ENCODE data around the gene CTNND2. TPM values are rescaled to one million over a fixed set of nuclear protein-coding genes. Genes with fewer than 3 reads are reported as not detected.

Gene CTNND2
- polyA plus RNA-seq, 1 of the 3 experiments (the other 2 are of a cell fraction) = not detected

DNA sequence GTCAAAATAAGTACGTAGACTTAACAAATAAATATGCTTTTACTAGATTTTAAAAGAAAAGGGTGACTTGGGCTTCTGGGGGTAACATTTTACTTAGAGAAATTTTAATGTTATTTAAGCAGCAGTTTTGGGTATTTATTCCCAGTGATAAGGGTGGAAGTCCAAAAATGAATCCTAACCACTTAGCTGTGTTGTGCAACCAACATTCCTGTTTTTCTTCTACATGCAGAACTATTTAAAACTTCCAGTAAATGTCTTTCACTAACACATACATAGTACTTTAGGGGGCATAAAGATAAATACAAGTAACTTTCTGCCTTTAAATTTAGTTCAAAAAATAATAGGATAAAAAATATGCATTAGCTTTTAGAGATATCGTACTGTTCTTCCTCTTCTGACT lies 436.7 kb downstream of the CTNND2 start:
- Histone ChIP-seq H4K20me1 (ENCODE audit: insufficient read depth) (no peaks in the 10 kb centered on the region), H3K9ac (no peak overlapping the region), H3K27me3 (ENCODE audit: insufficient read depth) (no peaks in the 10 kb centered on the region), H3K27ac (ENCODE audit: low read depth in 2 of 2, low read length in 1 of 2) (no peak overlapping the region), H3K4me2 (no peak overlapping the region), H3F3A (replicated peaks; ENCODE audit: insufficient read depth) (no peaks in the 10 kb centered on the region), H3K79me2 (ENCODE audit: insufficient read depth) (no peaks in the 10 kb centered on the region), H3K4me3 (ENCODE audit: low read depth in 2 of 2, low read length in 1 of 2) (no peak overlapping the region), H3K36me3 (replicated peaks in 1 of 2; ENCODE audit: control insufficient read depth in 1 of 2, insufficient read depth in 2 of 2, low read length in 1 of 2) (no peaks in the 10 kb centered on the region), H3K4me1 (ENCODE audit: control insufficient read depth in 1 of 2, insufficient read depth in 2 of 2, low read depth in 1 of 2, low read length in 1 of 2) (no peaks in the 10 kb centered on the region), H2AFZ (ENCODE audit: low read depth) (no peak overlapping the region), H3K9me3 (no peaks in the 10 kb centered on the region), H3K9me2 (no peaks in the 10 kb centered on the region)
- CTCF ChIA-PET = no interaction called here
- 39% methylated on average over 2 of the region's 2 CpGs for WGBS (ENCODE audit: low lambda C conversion rate)
- TF ChIP-seq USF1 (IDR thresholded peaks at IDR 0.05; ENCODE audit: borderline replicate concordance, low read depth) = no peak
- TF ChIP-seq MEF2A (IDR thresholded peaks at IDR 0.05; ENCODE audit: borderline replicate concordance, low read depth) = no peak
- no peak for TF ChIP-seq NFIC (IDR thresholded peaks at IDR 0.05; ENCODE audit: borderline replicate concordance)
- TF ChIP-seq, protein P1, sequence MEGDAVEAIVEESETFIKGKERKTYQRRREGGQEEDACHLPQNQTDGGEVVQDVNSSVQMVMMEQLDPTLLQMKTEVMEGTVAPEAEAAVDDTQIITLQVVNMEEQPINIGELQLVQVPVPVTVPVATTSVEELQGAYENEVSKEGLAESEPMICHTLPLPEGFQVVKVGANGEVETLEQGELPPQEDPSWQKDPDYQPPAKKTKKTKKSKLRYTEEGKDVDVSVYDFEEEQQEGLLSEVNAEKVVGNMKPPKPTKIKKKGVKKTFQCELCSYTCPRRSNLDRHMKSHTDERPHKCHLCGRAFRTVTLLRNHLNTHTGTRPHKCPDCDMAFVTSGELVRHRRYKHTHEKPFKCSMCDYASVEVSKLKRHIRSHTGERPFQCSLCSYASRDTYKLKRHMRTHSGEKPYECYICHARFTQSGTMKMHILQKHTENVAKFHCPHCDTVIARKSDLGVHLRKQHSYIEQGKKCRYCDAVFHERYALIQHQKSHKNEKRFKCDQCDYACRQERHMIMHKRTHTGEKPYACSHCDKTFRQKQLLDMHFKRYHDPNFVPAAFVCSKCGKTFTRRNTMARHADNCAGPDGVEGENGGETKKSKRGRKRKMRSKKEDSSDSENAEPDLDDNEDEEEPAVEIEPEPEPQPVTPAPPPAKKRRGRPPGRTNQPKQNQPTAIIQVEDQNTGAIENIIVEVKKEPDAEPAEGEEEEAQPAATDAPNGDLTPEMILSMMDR (IDR thresholded peaks at IDR 0.05) = no peak
- TF ChIP-seq FOXM1 (IDR thresholded peaks at IDR 0.05; ENCODE audit: low read depth) = no peak
- no peak for TF ChIP-seq FOXJ3 (CRISPR knock-in tag; IDR thresholded peaks at IDR 0.05)
- TF ChIP-seq EZH2phosphoT487 (IDR thresholded peaks at IDR 0.05; ENCODE audit: borderline replicate concordance, low read depth) = no peak
- TF ChIP-seq USF2 (IDR thresholded peaks at IDR 0.05; ENCODE audit: borderline replicate concordance, low read depth, low read length) = no peak
- DNase-seq = no peak
- POLR2A ChIA-PET = no interaction called here

DNA sequence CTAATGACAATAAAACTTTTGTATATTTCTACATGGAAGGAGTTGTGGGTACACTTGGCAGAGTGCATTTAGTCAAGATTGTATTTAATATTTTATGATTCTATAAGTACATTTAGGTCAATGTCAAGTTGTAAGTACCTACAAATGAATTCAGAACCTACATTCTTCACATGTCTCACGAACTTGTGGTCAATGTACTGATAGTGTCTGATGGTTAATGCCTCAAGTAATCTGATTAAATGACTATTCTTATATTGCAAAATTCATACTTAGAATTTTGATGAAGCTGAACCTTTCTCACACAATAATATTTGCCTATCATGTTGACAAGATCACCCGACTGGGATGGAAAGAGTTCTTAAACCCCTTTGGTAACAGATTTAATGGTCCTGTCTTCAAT lies 444.5 kb downstream of the CTNND2 start:
- Histone ChIP-seq H3K9me2 (no peaks in the 10 kb centered on the region), H2AFZ (ENCODE audit: low read depth) (no peak overlapping the region), H4K20me1 (ENCODE audit: insufficient read depth) (no peaks in the 10 kb centered on the region), H3K4me3 (ENCODE audit: low read depth in 2 of 2, low read length in 1 of 2) (no peak overlapping the region), H3F3A (replicated peaks; ENCODE audit: insufficient read depth) (no peaks in the 10 kb centered on the region), H3K27ac (ENCODE audit: low read depth in 2 of 2, low read length in 1 of 2) (no peak overlapping the region), H3K79me2 (ENCODE audit: insufficient read depth) (no peaks in the 10 kb centered on the region), H3K4me2 (no peak overlapping the region), H3K9me3 (no peaks in the 10 kb centered on the region), H3K36me3 (replicated peaks in 1 of 2; ENCODE audit: control insufficient read depth in 1 of 2, insufficient read depth in 2 of 2, low read length in 1 of 2) (no peaks in the 10 kb centered on the region), H3K4me1 (ENCODE audit: control insufficient read depth in 1 of 2, insufficient read depth in 2 of 2, low read depth in 1 of 2, low read length in 1 of 2) (no peaks in the 10 kb centered on the region), H3K9ac (no peak overlapping the region), H3K27me3 (ENCODE audit: insufficient read depth) (no peaks in the 10 kb centered on the region)
- DNase-seq = no peak
- CTCF ChIA-PET = no interaction called here
- TF ChIP-seq REST (IDR thresholded peaks at IDR 0.05; ENCODE audit: low read depth, low read length) (no peak), TEAD4 (IDR thresholded peaks at IDR 0.05; ENCODE audit: borderline replicate concordance, insufficient read depth) (no peak), EP300 (IDR thresholded peaks at IDR 0.05; ENCODE audit: borderline replicate concordance in 1 of 2, low read depth in 1 of 2, low read length in 1 of 2) (no peak), ELF1 (IDR thresholded peaks at IDR 0.05) (no peak), YY1 (IDR thresholded peaks at IDR 0.05; ENCODE audit: low read depth) (no peak), CHD2 (IDR thresholded peaks at IDR 0.05; ENCODE audit: low read length, partially characterized antibody) (no peak), GABPA (IDR thresholded peaks at IDR 0.05; ENCODE audit: low read depth) (no peak), JUND (IDR thresholded peaks at IDR 0.05) (no peak), USF2 (IDR thresholded peaks at IDR 0.05; ENCODE audit: borderline replicate concordance, low read depth, low read length) (no peak), MEF2A (IDR thresholded peaks at IDR 0.05; ENCODE audit: borderline replicate concordance, low read depth) (no peak)
- TF ChIP-seq, protein P2, sequence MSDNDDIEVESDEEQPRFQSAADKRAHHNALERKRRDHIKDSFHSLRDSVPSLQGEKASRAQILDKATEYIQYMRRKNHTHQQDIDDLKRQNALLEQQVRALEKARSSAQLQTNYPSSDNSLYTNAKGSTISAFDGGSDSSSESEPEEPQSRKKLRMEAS (IDR thresholded peaks at IDR 0.05; ENCODE audit: low read depth) = no peak
- POLR2A ChIA-PET = no interaction called here
- 5% methylated on average over 2 of the region's 2 CpGs for WGBS (ENCODE audit: low lambda C conversion rate)

Measured in SK-N-SH (cell line).